ENCODE measurements around the gene RNF220. TPM values are rescaled to one million over a fixed set of nuclear protein-coding genes. Genes with fewer than 3 reads are reported as not detected.
A peak's percentile ranks its signal among the peaks of the same experiment; 100 is the strongest.

Gene RNF220
- total and polyA plus RNA-seq, 11 donors: 54.2 to 108 (median 62.4) TPM

- 3 to 8% (median 4%) methylated on average over 42 to 85 of the region's 85 CpGs for WGBS, 4 donors
- ATAC-seq (no peak), DNase-seq (peak in 1 of 5 donors; percentile 54)
- Histone ChIP-seq H3K4me1 (peaks cover 10 to 52% (median 27%) of the 10 kb centered on the region in 12 donors), H3K27ac (no peak overlapping the region), H3K36me3 (no peaks in the 10 kb centered on the region), H3K27me3 (peaks cover 47 to 99% (median 85%) of the 10 kb centered on the region in 9 donors), H3K9me3 (no peaks in the 10 kb centered on the region), H3K4me3 (peak overlapping the region; percentile 24 to 66 (median 54))
- TF ChIP-seq POLR2A (IDR thresholded peaks at IDR 0.05) (no peak), CTCF (IDR thresholded peaks at IDR 0.05) (no peak)
- intact Hi-C loops (cut with DNase I): loop anchor here in 1 of 10 donors (2.0 kb wide), 1 partner anchor 13 kb away; no protein-coding TSS in a partner anchor
These were observed 2.6 kb downstream of the RNF220 start for GRCh38 chr1:44407430-44408211.

- DNase-seq: no peak
- WGBS, 4 donors: 13 to 22% (median 17%) methylated on average over 19 of the region's 19 CpGs
- intact Hi-C loops (cut with DNase I): no loop called here
- Histone ChIP-seq H3K36me3 (no peaks in the 10 kb centered on the region), H3K4me1 (peaks cover 10 to 52% (median 27%) of the 10 kb centered on the region in 12 donors), H3K27me3 (peaks cover 46 to 99% (median 84%) of the 10 kb centered on the region in 9 donors), H3K9me3 (no peaks in the 10 kb centered on the region), H3K27ac (no peak overlapping the region), H3K4me3 (peak overlapping the region in 5 of 12 donors; percentile 25 to 63 (median 59))
- no peak for ATAC-seq
- no peak for TF ChIP-seq POLR2A (IDR thresholded peaks at IDR 0.05)
- no peak for TF ChIP-seq CTCF (IDR thresholded peaks at IDR 0.05)
These were observed 3.1 kb downstream of the RNF220 start for GRCh38 chr1:44408212-44408582.

- Histone ChIP-seq H3K9me3 (no peaks in the 10 kb centered on the region), H3K27ac (no peak overlapping the region), H3K4me3 (peak overlapping the region in 9 of 12 donors; percentile 7 to 42 (median 25)), H3K4me1 (peaks cover 10 to 52% (median 27%) of the 10 kb centered on the region in 12 donors), H3K27me3 (peaks cover 48 to 100% (median 86%) of the 10 kb centered on the region in 9 donors), H3K36me3 (no peaks in the 10 kb centered on the region)
- TF ChIP-seq POLR2A (IDR thresholded peaks at IDR 0.05) (no peak), CTCF (IDR thresholded peaks at IDR 0.05) (no peak)
- ATAC-seq (no peak), DNase-seq (no peak)
- WGBS, 4 donors: 10 to 15% (median 13%) methylated on average over 37 of the region's 37 CpGs
- intact Hi-C loops (cut with DNase I): no loop called here
These were observed 3.9 kb downstream of the RNF220 start for GRCh38 chr1:44408632-44409602.

Measured in heart left ventricle (tissue), 16 donors.